DND-41 (cell line): Measurements from ENCODE around the gene FSIP1.

Experiments used
- ATAC-seq: fragments of 200-7000 bp; cut with Tn5 transposase; 3 replicates; pipeline ENCODE4 v1.9.1; 2021; ENCODE audit warnings: low read depth; ENCODE audit not compliant: insufficient read depth
- DNase-seq: peaks from one replicate; pipeline ENCODE4 v3.0.0-alpha.2; 2020
- H2AFZ ChIP-seq: 2 replicates; pipeline ENCODE4 v1.6.0; 2012; ENCODE audit warnings: low read depth, low read length
- H3K27ac ChIP-seq: 2 replicates; pipeline ENCODE4 v1.5.1; 2012; ENCODE audit warnings: low read length, inconsistent platforms
- H3K27me3 ChIP-seq: fragments of 200-600 bp; sonication (generic); 2 replicates; pipeline ENCODE4 v1.6.0; 2012; ENCODE audit warnings: low read length, mild to moderate bottlenecking, inconsistent platforms; ENCODE audit not compliant: insufficient read depth, poor library complexity
- H3K36me3 ChIP-seq: 2 replicates; pipeline ENCODE4 v1.5.1; 2012; ENCODE audit warnings: low read length, inconsistent platforms; ENCODE audit not compliant: insufficient read depth
- H3K4me1 ChIP-seq: 2 replicates; pipeline ENCODE4 v1.5.1; 2012; ENCODE audit warnings: mild to moderate bottlenecking, low read length; ENCODE audit not compliant: insufficient read depth
- H3K4me2 ChIP-seq: 2 replicates; pipeline ENCODE4 v1.6.0; 2012; ENCODE audit warnings: mild to moderate bottlenecking, moderate library complexity, low read length, inconsistent platforms; ENCODE audit not compliant: insufficient read depth
- H3K4me3 ChIP-seq, 2 experiments: fragments of 200-600 bp in 1 of 2; shearing (Covaris generic) in 1 of 2; 2 replicates each; pipeline ENCODE4 v1.5.1; 2012 to 2016; ENCODE audit warnings: inconsistent platforms in 2 of 2, low read length in 2 of 2, mild to moderate bottlenecking in 2 of 2, low read depth in 1 of 2, moderate library complexity in 1 of 2
- H3K79me2 ChIP-seq: 2 replicates; pipeline ENCODE4 v1.6.0; 2012; ENCODE audit warnings: low read length, inconsistent platforms; ENCODE audit not compliant: insufficient read depth
- H3K9ac ChIP-seq: 2 replicates; pipeline ENCODE4 v1.6.0; 2012; ENCODE audit warnings: low read depth, mild to moderate bottlenecking, inconsistent platforms, low read length, moderate library complexity
- H3K9me3 ChIP-seq: 2 replicates; pipeline ENCODE4 v1.5.1; 2012; ENCODE audit warnings: low read length, moderate library complexity, mild to moderate bottlenecking, inconsistent platforms; ENCODE audit not compliant: insufficient read depth, severe bottlenecking
- H4K20me1 ChIP-seq: 2 replicates; pipeline ENCODE4 v1.6.0; 2012; ENCODE audit warnings: low read length; ENCODE audit not compliant: insufficient read depth
- EZH2 ChIP-seq: IDR thresholded peaks from 3 replicates; pipeline ENCODE4 v1.6.1; 2012; ENCODE audit warnings: borderline replicate concordance, low read depth, mild to moderate bottlenecking, moderate library complexity, low read length, inconsistent platforms; ENCODE audit not compliant: severe bottlenecking
- TF ChIP-seq, protein P1 (sequence below): IDR thresholded peaks from 2 replicates; pipeline ENCODE4 v1.5.1; 2012; ENCODE audit warnings: borderline replicate concordance, low read length, moderate library complexity, mild to moderate bottlenecking; ENCODE audit not compliant: poor library complexity, severe bottlenecking; ENCODE audit errors: extremely low read depth

Gene FSIP1

DNA sequence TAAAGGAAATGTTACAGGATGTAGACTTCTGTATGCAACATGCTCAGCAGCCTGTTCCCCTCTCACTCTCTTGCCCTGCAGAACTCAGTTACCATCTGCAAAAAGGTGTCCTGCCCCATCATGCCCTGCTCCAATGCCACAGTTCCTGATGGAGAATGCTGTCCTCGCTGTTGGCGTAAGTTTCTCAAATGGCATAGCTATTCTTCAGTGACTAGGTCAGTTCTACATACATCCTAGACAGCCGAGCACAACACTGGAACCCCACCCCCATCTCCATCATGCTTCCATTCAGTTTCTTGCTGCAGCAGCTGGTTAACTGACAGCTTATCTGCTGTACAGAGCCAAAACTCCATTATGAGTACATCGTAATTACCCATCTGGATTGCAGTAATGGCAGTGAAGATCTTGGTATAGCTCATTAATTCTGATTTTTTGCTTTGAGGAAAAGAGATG, 197.2 kb downstream of the FSIP1 start:
- H3K9me3 ChIP-seq = no peaks in the 10 kb centered on the region
- H3K4me3 ChIP-seq = no peak overlapping the region
- no peak for DNase-seq
- H2AFZ ChIP-seq = no peak overlapping the region
- no peaks in the 10 kb centered on the region for H4K20me1 ChIP-seq
- H3K27me3 ChIP-seq = no peaks in the 10 kb centered on the region
- no peak overlapping the region for H3K9ac ChIP-seq
- no peaks in the 10 kb centered on the region for H3K4me1 ChIP-seq
- TF ChIP-seq, protein P1, sequence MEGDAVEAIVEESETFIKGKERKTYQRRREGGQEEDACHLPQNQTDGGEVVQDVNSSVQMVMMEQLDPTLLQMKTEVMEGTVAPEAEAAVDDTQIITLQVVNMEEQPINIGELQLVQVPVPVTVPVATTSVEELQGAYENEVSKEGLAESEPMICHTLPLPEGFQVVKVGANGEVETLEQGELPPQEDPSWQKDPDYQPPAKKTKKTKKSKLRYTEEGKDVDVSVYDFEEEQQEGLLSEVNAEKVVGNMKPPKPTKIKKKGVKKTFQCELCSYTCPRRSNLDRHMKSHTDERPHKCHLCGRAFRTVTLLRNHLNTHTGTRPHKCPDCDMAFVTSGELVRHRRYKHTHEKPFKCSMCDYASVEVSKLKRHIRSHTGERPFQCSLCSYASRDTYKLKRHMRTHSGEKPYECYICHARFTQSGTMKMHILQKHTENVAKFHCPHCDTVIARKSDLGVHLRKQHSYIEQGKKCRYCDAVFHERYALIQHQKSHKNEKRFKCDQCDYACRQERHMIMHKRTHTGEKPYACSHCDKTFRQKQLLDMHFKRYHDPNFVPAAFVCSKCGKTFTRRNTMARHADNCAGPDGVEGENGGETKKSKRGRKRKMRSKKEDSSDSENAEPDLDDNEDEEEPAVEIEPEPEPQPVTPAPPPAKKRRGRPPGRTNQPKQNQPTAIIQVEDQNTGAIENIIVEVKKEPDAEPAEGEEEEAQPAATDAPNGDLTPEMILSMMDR = no peak
- no peak for TF ChIP-seq EZH2
- ATAC-seq = no peak
- H3K4me2 ChIP-seq = no peak overlapping the region
- H3K79me2 ChIP-seq = no peaks in the 10 kb centered on the region
- no peaks in the 10 kb centered on the region for H3K36me3 ChIP-seq
- no peak overlapping the region for H3K27ac ChIP-seq

GRCh38 chr15:39584662-39585388, 197.8 kb downstream of the FSIP1 start:
- Histone ChIP-seq H4K20me1 (no peaks in the 10 kb centered on the region), H3K27me3 (no peaks in the 10 kb centered on the region), H3K36me3 (no peaks in the 10 kb centered on the region), H2AFZ (no peak overlapping the region), H3K79me2 (no peaks in the 10 kb centered on the region), H3K9ac (no peak overlapping the region), H3K4me2 (no peak overlapping the region), H3K4me1 (no peaks in the 10 kb centered on the region), H3K4me3 (no peak overlapping the region), H3K27ac (no peak overlapping the region), H3K9me3 (no peaks in the 10 kb centered on the region)
- TF ChIP-seq, protein P1 = no peak
- no peak for TF ChIP-seq EZH2
- ATAC-seq (no peak), DNase-seq (no peak)

GRCh38 chr15:39584266-39584659, 198.4 kb downstream of the FSIP1 start:
- no peaks in the 10 kb centered on the region for H3K27me3 ChIP-seq
- no peak overlapping the region for H2AFZ ChIP-seq
- no peaks in the 10 kb centered on the region for H3K9me3 ChIP-seq
- H3K27ac ChIP-seq = no peak overlapping the region
- H3K4me2 ChIP-seq = no peak overlapping the region
- no peak overlapping the region for H3K4me3 ChIP-seq
- H3K4me1 ChIP-seq = no peaks in the 10 kb centered on the region
- H3K36me3 ChIP-seq = no peaks in the 10 kb centered on the region
- H3K79me2 ChIP-seq = no peaks in the 10 kb centered on the region
- TF ChIP-seq, protein P1 = no peak
- TF ChIP-seq EZH2 = no peak
- H3K9ac ChIP-seq = no peak overlapping the region
- ATAC-seq (no peak), DNase-seq (no peak)
- H4K20me1 ChIP-seq = no peaks in the 10 kb centered on the region
